OCI-LY7 (cell line): ENCODE data around the gene SIRPA.

Experiments used
- CTCF ChIP-seq: fragments of 200-600 bp; sonication (generic); conservative IDR thresholded peaks from 2 replicates; pipeline ENCODE4 v1.5.1; 2014; ENCODE audit warnings: mild to moderate bottlenecking, antibody characterized with exemption, low read length, moderate library complexity, mixed read lengths
- EZH2phosphoT487 ChIP-seq: fragments of 200-600 bp; sonication (generic); IDR thresholded peaks from 2 replicates; pipeline ENCODE4 v1.6.1; 2018; ENCODE audit warnings: low read depth, borderline replicate concordance, mild to moderate bottlenecking, mixed run types, antibody characterized with exemption, low read length, moderate library complexity, mixed read lengths

- no peak for TF ChIP-seq CTCF
- no peak for TF ChIP-seq EZH2phosphoT487
Observed at GRCh38 chr20:1987826-1988225, 92.6 kb downstream of the SIRPA start.
